Transverse colon (tissue), 4 donors: Measurements from ENCODE around the gene PLCL2. TPM values are rescaled to one million over a fixed set of nuclear protein-coding genes. Genes with fewer than 3 reads are reported as not detected.

ENCODE experiments used
- DNase-seq: peaks from one replicate; pipeline ENCODE4 v3.0.0-alpha.2; 2019
- H3K27ac ChIP-seq, 4 donors: fragments of 200-600 bp; sonication (generic); 2 replicates each; pipeline ENCODE4 v1.5.1; 2016 to 2018; ENCODE audit warnings: inconsistent platforms in 4 of 4
- H3K27me3 ChIP-seq: fragments of 200-600 bp; sonication (generic); 2 replicates; pipeline ENCODE4 v1.5.1; 2017; ENCODE audit warnings: inconsistent platforms
- H3K36me3 ChIP-seq, 4 donors: fragments of 200-600 bp; sonication (generic); 2 replicates each; pipeline ENCODE4 v1.5.1; 2017 to 2019; ENCODE audit warnings: inconsistent platforms in 4 of 4
- H3K4me1 ChIP-seq, 4 donors: fragments of 200-600 bp; sonication (generic); 2 replicates each; pipeline ENCODE4 v1.5.1; 2017 to 2020; ENCODE audit warnings: inconsistent platforms in 4 of 4
- H3K4me3 ChIP-seq, 4 donors: fragments of 200-600 bp; sonication (generic); 1 replicate in 1 of 4; 2 replicates in 3 of 4; pipeline versions ENCODE4 v1.5.1 to v1.6.1; 2017 to 2019; ENCODE audit warnings: inconsistent platforms in 4 of 4
- H3K9me3 ChIP-seq, 2 donors: fragments of 200-600 bp; sonication (generic); 2 replicates each; pipeline ENCODE4 v1.5.1; 2017 to 2019; ENCODE audit warnings: inconsistent platforms in 2 of 2
- EP300 ChIP-seq: sonication (generic); formaldehyde crosslinking; IDR thresholded peaks from one replicate; pipeline ENCODE4 v1.6.1; 2017; ENCODE audit warnings: antibody characterized with exemption, low read depth
- POLR2A ChIP-seq: fragments of 450-650 bp; IDR thresholded peaks from one replicate; pipeline ENCODE4 v1.6.1; 2016; ENCODE audit warnings: antibody characterized with exemption, mild to moderate bottlenecking, moderate library complexity
- POLR2AphosphoS5 ChIP-seq, 3 donors: sonication (generic); formaldehyde crosslinking; IDR thresholded peaks; one replicate each; pipeline ENCODE4 v1.6.1; 2016; ENCODE audit warnings: antibody characterized with exemption in 3 of 3
- WGBS, 2 donors: methylation state at CpG; one replicate each; pipeline ENCODE4 v1.1.5; 2018; ENCODE audit warnings: low coverage in 1 of 2; 5-methylcytosine and 5-hydroxymethylcytosine counted together
- in situ Hi-C, 4 donors: fragments of 200-750 bp; cut with MboI; loops; one replicate each; pipeline versions ENCODE4 v1.15.0 to v1.15.1; 2017; ENCODE audit warnings: low sequenced_read_pairs in 3 of 4, low pct_ligation_motif_present in 1 of 4, low pct_unique_long_range_greater_than_20kb in 1 of 4
- intact Hi-C: fragments of 100-400 bp; cut with DNase I; formaldehyde crosslinking; loops from one replicate; pipeline ENCODE4 v1.15.1; 2023; ENCODE audit warnings: low total_unique reads
- total RNA-seq, 4 donors: library from RNA; depleted of rRNA; stranded (reverse); fragments of >200 nt; gene quantifications; one replicate each; pipeline ENCODE4 v1.1.0, GENCODE V29; 2016
- TF ChIP-seq, protein P1 (sequence below), 5 experiments: fragments of 200-600 bp in 3 of 5; fragments of 450-650 bp in 2 of 5; sonication (generic) in 3 of 5; IDR thresholded peaks; 1 replicate in 2 of 5; 2 replicates in 3 of 5; pipeline ENCODE4 v1.5.1; 2016 to 2017; ENCODE audit warnings: antibody characterized with exemption in 5 of 5, inconsistent platforms in 3 of 5, mild to moderate bottlenecking in 2 of 5, moderate library complexity in 1 of 5

PLCL2 gene
- total RNA-seq, 4 donors from 2014 or later: 17.2 to 41.4 (median 35.9) TPM

DNA sequence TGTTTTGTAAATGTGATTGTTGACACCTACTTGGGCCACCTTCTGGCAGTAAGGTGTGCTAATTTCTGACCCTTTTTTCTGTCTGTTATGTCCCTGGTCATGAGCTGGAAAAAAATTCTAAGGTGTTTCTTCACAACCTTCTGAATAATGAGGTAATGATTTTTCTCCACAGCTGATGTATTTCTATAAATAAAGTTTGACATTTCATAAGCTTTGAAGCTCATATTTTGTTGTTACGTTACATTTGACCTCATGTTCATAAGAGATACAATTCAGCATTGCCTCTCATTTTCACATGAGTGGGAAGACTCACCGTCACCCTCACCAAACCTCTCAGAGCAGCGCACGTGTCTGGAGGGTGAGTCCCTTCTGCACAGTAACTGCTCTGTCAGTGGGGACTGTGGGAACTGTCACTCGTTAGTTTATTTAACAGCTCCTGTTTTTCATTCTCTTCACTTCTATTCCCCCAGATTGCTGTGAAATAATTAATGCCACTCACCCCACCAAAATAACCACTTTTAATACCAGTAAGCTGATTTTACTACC is 140.9 kb downstream of the PLCL2 start:
- peaks cover 0 to 7% (median 0%) of the 10 kb centered on the region in 4 donors for H3K4me1 ChIP-seq
- no peaks in the 10 kb centered on the region for H3K27me3 ChIP-seq
- H3K36me3 ChIP-seq: no peaks in the 10 kb centered on the region
- DNase-seq: no peak
- intact Hi-C loops: no loop called here
- H3K4me3 ChIP-seq: no peak overlapping the region
- H3K9me3 ChIP-seq: no peaks in the 10 kb centered on the region
- WGBS, 2 donors: 95 to 100% methylated on average over 4 to 5 of the region's 5 CpGs
- TF ChIP-seq, protein P1, sequence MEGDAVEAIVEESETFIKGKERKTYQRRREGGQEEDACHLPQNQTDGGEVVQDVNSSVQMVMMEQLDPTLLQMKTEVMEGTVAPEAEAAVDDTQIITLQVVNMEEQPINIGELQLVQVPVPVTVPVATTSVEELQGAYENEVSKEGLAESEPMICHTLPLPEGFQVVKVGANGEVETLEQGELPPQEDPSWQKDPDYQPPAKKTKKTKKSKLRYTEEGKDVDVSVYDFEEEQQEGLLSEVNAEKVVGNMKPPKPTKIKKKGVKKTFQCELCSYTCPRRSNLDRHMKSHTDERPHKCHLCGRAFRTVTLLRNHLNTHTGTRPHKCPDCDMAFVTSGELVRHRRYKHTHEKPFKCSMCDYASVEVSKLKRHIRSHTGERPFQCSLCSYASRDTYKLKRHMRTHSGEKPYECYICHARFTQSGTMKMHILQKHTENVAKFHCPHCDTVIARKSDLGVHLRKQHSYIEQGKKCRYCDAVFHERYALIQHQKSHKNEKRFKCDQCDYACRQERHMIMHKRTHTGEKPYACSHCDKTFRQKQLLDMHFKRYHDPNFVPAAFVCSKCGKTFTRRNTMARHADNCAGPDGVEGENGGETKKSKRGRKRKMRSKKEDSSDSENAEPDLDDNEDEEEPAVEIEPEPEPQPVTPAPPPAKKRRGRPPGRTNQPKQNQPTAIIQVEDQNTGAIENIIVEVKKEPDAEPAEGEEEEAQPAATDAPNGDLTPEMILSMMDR (IDR thresholded peaks at IDR 0.05): no peak
- TF ChIP-seq POLR2A (no peak), POLR2AphosphoS5 (IDR thresholded peaks at IDR 0.05) (no peak)
- in situ Hi-C loops: loop anchor here in 1 of 4 donors (25.0 kb wide), 1 partner anchor 413 kb away; the partner anchor contains the start of gene DAZL
- no peak overlapping the region for H3K27ac ChIP-seq

DNA sequence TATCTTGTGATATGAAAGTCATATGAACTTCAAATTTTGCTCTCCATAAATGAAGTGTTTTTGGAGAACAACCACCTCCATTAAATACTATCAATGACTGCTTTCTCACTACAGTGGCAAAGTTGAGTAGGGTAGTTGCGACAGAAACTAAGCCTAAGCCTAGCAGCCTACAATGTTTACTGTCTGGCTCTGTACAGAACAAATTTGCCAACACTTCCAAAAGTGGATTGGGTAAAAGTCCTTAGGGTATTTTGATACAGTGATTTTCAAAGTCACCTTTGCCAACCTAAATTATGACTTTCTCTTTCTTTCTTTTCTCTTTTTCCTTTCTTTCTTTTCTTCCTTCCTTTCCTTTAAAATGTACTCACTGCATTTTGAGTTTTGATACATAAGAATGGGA is 142.6 kb downstream of the PLCL2 start:
- Histone ChIP-seq H3K4me3 (no peak overlapping the region), H3K27ac (no peak overlapping the region), H3K9me3 (no peaks in the 10 kb centered on the region), H3K36me3 (no peaks in the 10 kb centered on the region), H3K27me3 (no peaks in the 10 kb centered on the region), H3K4me1 (peaks cover 0 to 7% (median 0%) of the 10 kb centered on the region in 4 donors)
- in situ Hi-C loops (loop anchor here in 1 of 4 donors (25.0 kb wide), 1 partner anchor 415 kb away; the partner anchor contains the start of gene DAZL), intact Hi-C loops (no loop called here)
- DNase-seq: no peak
- TF ChIP-seq EP300 (no peak), POLR2A (no peak), POLR2AphosphoS5 (IDR thresholded peaks at IDR 0.05) (no peak)
- TF ChIP-seq, protein P1 (IDR thresholded peaks at IDR 0.05): no peak
- WGBS, 2 donors: 93% methylated on average over 1 of the region's 1 CpG; no CpG with 5 or more reads in 1 of the 2 donors

DNA sequence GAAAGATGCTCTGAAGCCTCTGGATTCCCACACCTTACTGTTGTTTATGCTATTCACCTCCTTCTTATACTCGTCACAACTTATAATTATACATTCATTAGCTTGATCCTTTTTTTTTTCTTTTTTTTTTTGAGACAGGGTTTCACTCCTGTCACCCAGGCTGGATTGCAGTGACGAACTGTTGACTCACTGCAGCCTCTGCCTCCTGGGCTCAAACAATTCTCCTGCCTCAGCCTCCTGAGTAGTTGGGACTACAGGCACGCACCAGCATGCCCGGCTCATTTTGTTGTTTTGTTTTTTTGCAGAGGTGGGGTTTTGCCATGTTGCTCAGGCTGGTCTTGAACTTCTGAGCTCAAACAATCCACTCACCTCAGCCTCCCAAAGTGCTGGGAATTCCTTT is 143.6 kb downstream of the PLCL2 start:
- intact Hi-C loops: no loop called here
- no peaks in the 10 kb centered on the region for H3K27me3 ChIP-seq
- H3K4me3 ChIP-seq: no peak overlapping the region
- TF ChIP-seq POLR2AphosphoS5 (IDR thresholded peaks at IDR 0.05): no peak
- TF ChIP-seq POLR2A: no peak
- TF ChIP-seq, protein P1 (IDR thresholded peaks at IDR 0.05): no peak
- TF ChIP-seq EP300: no peak
- no peaks in the 10 kb centered on the region for H3K9me3 ChIP-seq
- peaks cover 0 to 7% (median 0%) of the 10 kb centered on the region in 4 donors for H3K4me1 ChIP-seq
- DNase-seq: no peak
- in situ Hi-C loops: loop anchor here in 1 of 4 donors (25.0 kb wide), 1 partner anchor 416 kb away; the partner anchor contains the start of gene DAZL
- 98 to 100% methylated on average over 2 to 4 of the region's 4 CpGs for whole genome bisulfite sequencing, 2 donors
- no peaks in the 10 kb centered on the region for H3K36me3 ChIP-seq
- no peak overlapping the region for H3K27ac ChIP-seq

- in situ Hi-C loops: loop anchor here in 1 of 4 donors (25.0 kb wide), 1 partner anchor 418 kb away; the partner anchor contains the start of gene DAZL
- H3K27ac ChIP-seq: no peak overlapping the region
These were observed 145.7 kb downstream of the PLCL2 start for GRCh38 chr3:17030438-17030837.

More at GRCh38 chr3:17030438-17030837, 145.7 kb downstream of the PLCL2 start:
- DNase-seq: no peak
- WGBS, 2 donors: 57 to 67% methylated on average over 3 of the region's 3 CpGs
- Histone ChIP-seq H3K4me3 (no peak overlapping the region), H3K4me1 (peaks cover 0 to 18% (median 5%) of the 10 kb centered on the region in 4 donors), H3K27me3 (no peaks in the 10 kb centered on the region), H3K36me3 (no peaks in the 10 kb centered on the region), H3K9me3 (no peaks in the 10 kb centered on the region)
- intact Hi-C loops: no loop called here
- TF ChIP-seq, protein P1 (IDR thresholded peaks at IDR 0.05): no peak
- TF ChIP-seq POLR2AphosphoS5 (IDR thresholded peaks at IDR 0.05) (no peak), EP300 (no peak), POLR2A (no peak)
